ENCODE data around the gene KRT26. TPM values are rescaled to one million over a fixed set of nuclear protein-coding genes. Genes with fewer than 3 reads are reported as not detected.

Gene KRT26
- total RNA-seq, 1 experiment from 2014 or later, result not detected

- Histone ChIP-seq H3K9me2 (replicated peaks; ENCODE audit: low read length) (no peaks in the 10 kb centered on the region), H3K4me3 (ENCODE audit: low read length) (no peak overlapping the region), H3K79me2 (ENCODE audit: low read length) (no peaks in the 10 kb centered on the region), H3K27ac (ENCODE audit: low read length) (no peak overlapping the region), H3K36me3 (ENCODE audit: low read depth, low read length) (no peaks in the 10 kb centered on the region), H3K4me1 (ENCODE audit: insufficient read depth, low read length) (no peaks in the 10 kb centered on the region), H3K9ac (ENCODE audit: low read length) (no peak overlapping the region), H3K27me3 (ENCODE audit: low read length) (no peaks in the 10 kb centered on the region), H4K20me1 (ENCODE audit: low read length) (no peaks in the 10 kb centered on the region), H2AFZ (ENCODE audit: low read length) (no peak overlapping the region), H3K9me3 (ENCODE audit: low read length) (no peaks in the 10 kb centered on the region), H3F3A (ENCODE audit: low read length, unreplicated experiment) (no peaks in the 10 kb centered on the region), H3K4me2 (ENCODE audit: low read length) (no peak overlapping the region)
- TF ChIP-seq EZH2phosphoT487 (IDR thresholded peaks at IDR 0.05; ENCODE audit: borderline replicate concordance, low read length) (no peak), CTCF (conservative IDR thresholded peaks at IDR 0.05; ENCODE audit: low read depth, low read length) (no peak), EZH2 (IDR thresholded peaks at IDR 0.05; ENCODE audit: low read length, unreplicated experiment) (no peak)
- ATAC-seq (no peak), DNase-seq (no peak)
- POLR2A ChIA-PET (ENCODE audit: unreplicated experiment), result no interaction called here
- BruUV-seq (replicated peaks), result no TSS peak
- CTCF ChIA-PET, result no interaction called here
- intact Hi-C loops (cut with micrococcal nuclease), result no loop called here
These were observed 7.3 kb upstream of the KRT26 start for GRCh38 chr17:40779181-40779909.

GRCh38 chr17:40778461-40778860 is 6.5 kb upstream of the KRT26 start:
- BruUV-seq (replicated peaks), result no TSS peak
- H3K9me3 ChIP-seq (ENCODE audit: low read length), result no peaks in the 10 kb centered on the region
- DNase-seq (no peak), ATAC-seq (no peak)
- no peak for TF ChIP-seq EZH2phosphoT487 (IDR thresholded peaks at IDR 0.05; ENCODE audit: borderline replicate concordance, low read length)
- no peak for TF ChIP-seq CTCF (conservative IDR thresholded peaks at IDR 0.05; ENCODE audit: low read depth, low read length)
- TF ChIP-seq EZH2 (IDR thresholded peaks at IDR 0.05; ENCODE audit: low read length, unreplicated experiment), result no peak
- H3K27ac ChIP-seq (ENCODE audit: low read length), result no peak overlapping the region
- H3K4me2 ChIP-seq (ENCODE audit: low read length), result no peak overlapping the region
- H3K9me2 ChIP-seq (replicated peaks; ENCODE audit: low read length), result no peaks in the 10 kb centered on the region
- ChIA-PET POLR2A (ENCODE audit: unreplicated experiment) (no interaction called here), CTCF (no interaction called here)
- intact Hi-C loops (cut with micrococcal nuclease), result no loop called here
- H3K36me3 ChIP-seq (ENCODE audit: low read depth, low read length), result no peaks in the 10 kb centered on the region
- no peaks in the 10 kb centered on the region for H3K27me3 ChIP-seq (ENCODE audit: low read length)
- H3F3A ChIP-seq (ENCODE audit: low read length, unreplicated experiment), result no peaks in the 10 kb centered on the region
- H3K4me1 ChIP-seq (ENCODE audit: insufficient read depth, low read length), result no peaks in the 10 kb centered on the region
- no peak overlapping the region for H3K4me3 ChIP-seq (ENCODE audit: low read length)
- H2AFZ ChIP-seq (ENCODE audit: low read length), result no peak overlapping the region
- H4K20me1 ChIP-seq (ENCODE audit: low read length), result no peaks in the 10 kb centered on the region
- no peak overlapping the region for H3K9ac ChIP-seq (ENCODE audit: low read length)
- H3K79me2 ChIP-seq (ENCODE audit: low read length), result no peaks in the 10 kb centered on the region

- ChIA-PET POLR2A (ENCODE audit: unreplicated experiment) (no interaction called here), CTCF (no interaction called here)
- TF ChIP-seq EZH2phosphoT487 (IDR thresholded peaks at IDR 0.05; ENCODE audit: borderline replicate concordance, low read length) (no peak), CTCF (conservative IDR thresholded peaks at IDR 0.05; ENCODE audit: low read depth, low read length) (no peak), EZH2 (IDR thresholded peaks at IDR 0.05; ENCODE audit: low read length, unreplicated experiment) (no peak)
- no peaks in the 10 kb centered on the region for H4K20me1 ChIP-seq (ENCODE audit: low read length)
- DNase-seq (no peak), ATAC-seq (no peak)
- no TSS peak for BruUV-seq (replicated peaks)
- H3K9me2 ChIP-seq (replicated peaks; ENCODE audit: low read length), result no peaks in the 10 kb centered on the region
- no peak overlapping the region for H3K27ac ChIP-seq (ENCODE audit: low read length)
- H3K4me1 ChIP-seq (ENCODE audit: insufficient read depth, low read length), result no peaks in the 10 kb centered on the region
- no peak overlapping the region for H3K4me3 ChIP-seq (ENCODE audit: low read length)
- no peak overlapping the region for H3K4me2 ChIP-seq (ENCODE audit: low read length)
- H3F3A ChIP-seq (ENCODE audit: low read length, unreplicated experiment), result no peaks in the 10 kb centered on the region
- intact Hi-C loops (cut with micrococcal nuclease), result no loop called here
- no peaks in the 10 kb centered on the region for H3K27me3 ChIP-seq (ENCODE audit: low read length)
- no peak overlapping the region for H2AFZ ChIP-seq (ENCODE audit: low read length)
- H3K36me3 ChIP-seq (ENCODE audit: low read depth, low read length), result no peaks in the 10 kb centered on the region
- H3K79me2 ChIP-seq (ENCODE audit: low read length), result no peaks in the 10 kb centered on the region
- H3K9ac ChIP-seq (ENCODE audit: low read length), result no peak overlapping the region
- H3K9me3 ChIP-seq (ENCODE audit: low read length), result no peaks in the 10 kb centered on the region
These were observed 6.0 kb upstream of the KRT26 start for GRCh38 chr17:40777971-40778370.
